Measurements from ENCODE around the gene CSNK1E. TPM values are rescaled to one million over a fixed set of nuclear protein-coding genes. Genes with fewer than 3 reads are reported as not detected.

CSNK1E gene
- total and polyA plus RNA-seq, 2 experiments from 2014 or later = 46.9 to 130 TPM

- Histone ChIP-seq H3K27me3 (replicated peaks; ENCODE audit: insufficient read depth) (no peaks in the 10 kb centered on the region), H4K20me1 (ENCODE audit: insufficient read depth) (no peaks in the 10 kb centered on the region), H3K9ac (peak overlapping the region; percentile 51), H3K36me3 (ENCODE audit: low read depth) (no peaks in the 10 kb centered on the region), H3K9me3 (ENCODE audit: low read depth) (no peaks in the 10 kb centered on the region), H3K4me2 (ENCODE audit: unreplicated experiment) (peak overlapping the region; percentile 9), H3F3A (ENCODE audit: insufficient read depth) (peaks cover 38% of the 10 kb centered on the region), H3K27ac (peak overlapping the region; percentile 46), H3K4me1 (ENCODE audit: insufficient read depth) (peaks cover 34% of the 10 kb centered on the region), H3K79me2 (ENCODE audit: insufficient read depth) (peaks cover 98% of the 10 kb centered on the region), H3K4me3 (peak overlapping the region; percentile 19; the same call in 1 of the 2 replicates), H3K9me2 (ENCODE audit: insufficient read depth) (no peaks in the 10 kb centered on the region), H2AFZ (no peak overlapping the region)
- TF ChIP-seq EZH2 (IDR thresholded peaks at IDR 0.05; ENCODE audit: insufficient read depth, poor library complexity, severe bottlenecking) (no peak), EZH2phosphoT487 (IDR thresholded peaks at IDR 0.05; ENCODE audit: insufficient read depth, low read depth) (no peak)
- 38 to 39% methylated on average over 15 of the region's 15 CpGs for WGBS, 2 experiments (ENCODE audit: low coverage in 1 of 2, low lambda C conversion rate in 2 of 2, missing lambda C conversion rate in 2 of 2)
- DNase-seq = peak; percentile 76
- in situ Hi-C loops (cut with MboI) = no loop called here
These were observed 56.2 kb downstream of the CSNK1E start for GRCh38 chr22:38260761-38261681.

- Histone ChIP-seq H3K4me3 (no peak overlapping the region), H3K4me2 (ENCODE audit: unreplicated experiment) (no peak overlapping the region), H3K9ac (no peak overlapping the region), H3K9me2 (ENCODE audit: insufficient read depth) (no peaks in the 10 kb centered on the region), H2AFZ (no peak overlapping the region), H3K36me3 (ENCODE audit: low read depth) (no peaks in the 10 kb centered on the region), H3K4me1 (ENCODE audit: insufficient read depth) (peaks cover 34% of the 10 kb centered on the region), H3K9me3 (ENCODE audit: low read depth) (no peaks in the 10 kb centered on the region), H3K27ac (no peak overlapping the region), H4K20me1 (ENCODE audit: insufficient read depth) (no peaks in the 10 kb centered on the region), H3K79me2 (ENCODE audit: insufficient read depth) (peaks cover 98% of the 10 kb centered on the region), H3F3A (ENCODE audit: insufficient read depth) (peaks cover 47% of the 10 kb centered on the region), H3K27me3 (replicated peaks; ENCODE audit: insufficient read depth) (no peaks in the 10 kb centered on the region)
- DNase-seq = no peak
- TF ChIP-seq EZH2 (IDR thresholded peaks at IDR 0.05; ENCODE audit: insufficient read depth, poor library complexity, severe bottlenecking) = no peak
- no peak for TF ChIP-seq EZH2phosphoT487 (IDR thresholded peaks at IDR 0.05; ENCODE audit: insufficient read depth, low read depth)
- in situ Hi-C loops (cut with MboI) = no loop called here
- 78 to 81% methylated on average over 8 of the region's 8 CpGs for WGBS, 2 experiments (ENCODE audit: low coverage in 1 of 2, low lambda C conversion rate in 2 of 2, missing lambda C conversion rate in 2 of 2)
These were observed 57.9 kb downstream of the CSNK1E start for GRCh38 chr22:38259370-38259769.

GRCh38 chr22:38258895-38259294 is 58.3 kb downstream of the CSNK1E start:
- H3K4me2 ChIP-seq (ENCODE audit: unreplicated experiment) = no peak overlapping the region
- H2AFZ ChIP-seq = no peak overlapping the region
- H3K9me3 ChIP-seq (ENCODE audit: low read depth) = no peaks in the 10 kb centered on the region
- in situ Hi-C loops (cut with MboI) = no loop called here
- H3K4me1 ChIP-seq (ENCODE audit: insufficient read depth) = peaks cover 34% of the 10 kb centered on the region
- H3K79me2 ChIP-seq (ENCODE audit: insufficient read depth) = peaks cover 98% of the 10 kb centered on the region
- H3K36me3 ChIP-seq (ENCODE audit: low read depth) = no peaks in the 10 kb centered on the region
- no peak overlapping the region for H3K27ac ChIP-seq
- no peaks in the 10 kb centered on the region for H3K27me3 ChIP-seq (replicated peaks; ENCODE audit: insufficient read depth)
- H3K4me3 ChIP-seq = no peak overlapping the region
- no peak overlapping the region for H3K9ac ChIP-seq
- TF ChIP-seq EZH2phosphoT487 (IDR thresholded peaks at IDR 0.05; ENCODE audit: insufficient read depth, low read depth) (no peak), EZH2 (IDR thresholded peaks at IDR 0.05; ENCODE audit: insufficient read depth, poor library complexity, severe bottlenecking) (no peak)
- peaks cover 47% of the 10 kb centered on the region for H3F3A ChIP-seq (ENCODE audit: insufficient read depth)
- no peak for DNase-seq
- no peaks in the 10 kb centered on the region for H3K9me2 ChIP-seq (ENCODE audit: insufficient read depth)
- no peaks in the 10 kb centered on the region for H4K20me1 ChIP-seq (ENCODE audit: insufficient read depth)
- 73 to 75% methylated on average over 8 of the region's 8 CpGs for WGBS, 2 experiments (ENCODE audit: low coverage in 1 of 2, low lambda C conversion rate in 2 of 2, missing lambda C conversion rate in 2 of 2)

GRCh38 chr22:38257650-38258250 is 59.5 kb downstream of the CSNK1E start:
- no peak for TF ChIP-seq EZH2 (IDR thresholded peaks at IDR 0.05; ENCODE audit: insufficient read depth, poor library complexity, severe bottlenecking)
- no peak for TF ChIP-seq EZH2phosphoT487 (IDR thresholded peaks at IDR 0.05; ENCODE audit: insufficient read depth, low read depth)
- peak overlapping the region; percentile 82 for H3K9ac ChIP-seq
- WGBS, 2 experiments (ENCODE audit: low coverage in 1 of 2, low lambda C conversion rate in 2 of 2, missing lambda C conversion rate in 2 of 2) = 54 to 60% methylated on average over 4 of the region's 4 CpGs

More at GRCh38 chr22:38257650-38258250, 59.5 kb downstream of the CSNK1E start:
- Histone ChIP-seq H3K9me2 (ENCODE audit: insufficient read depth) (no peaks in the 10 kb centered on the region), H2AFZ (peak overlapping the region; percentile 57), H4K20me1 (ENCODE audit: insufficient read depth) (no peaks in the 10 kb centered on the region), H3K4me2 (ENCODE audit: unreplicated experiment) (peak overlapping the region; percentile 88), H3F3A (ENCODE audit: insufficient read depth) (peaks cover 47% of the 10 kb centered on the region), H3K79me2 (ENCODE audit: insufficient read depth) (peaks cover 98% of the 10 kb centered on the region), H3K27ac (peak overlapping the region; percentile 94), H3K9me3 (ENCODE audit: low read depth) (no peaks in the 10 kb centered on the region), H3K4me1 (ENCODE audit: insufficient read depth) (peaks cover 34% of the 10 kb centered on the region), H3K27me3 (replicated peaks; ENCODE audit: insufficient read depth) (no peaks in the 10 kb centered on the region), H3K36me3 (ENCODE audit: low read depth) (no peaks in the 10 kb centered on the region), H3K4me3 (peak overlapping the region; percentile 68)
- in situ Hi-C loops (cut with MboI) = no loop called here
- DNase-seq = peak; percentile 24

All from GM23248 (cell line).